ENCODE data around the gene TIMM22. TPM values are rescaled to one million over a fixed set of nuclear protein-coding genes. Genes with fewer than 3 reads are reported as not detected.

The TIMM22 gene
- total RNA-seq, 1 donor: 10.5 TPM

- Histone ChIP-seq H3K79me2 (ENCODE audit: insufficient read depth, low read length) (peaks cover 5% of the 10 kb centered on the region), H3K36me3 (ENCODE audit: insufficient read depth, low read length) (peaks cover 6% of the 10 kb centered on the region), H3K27me3 (ENCODE audit: insufficient read depth, low read length) (no peaks in the 10 kb centered on the region), H3K27ac (ENCODE audit: low read depth, low read length) (no peak overlapping the region), H3K4me2 (ENCODE audit: insufficient read depth, low read length) (no peak overlapping the region), H3K9me3 (ENCODE audit: low read depth, low read length) (no peaks in the 10 kb centered on the region), H3K4me1 (ENCODE audit: insufficient read depth, low read length) (no peaks in the 10 kb centered on the region), H3K4me3 (ENCODE audit: insufficient read depth, low read length) (no peak overlapping the region), H2AFZ (ENCODE audit: low read length) (no peak overlapping the region), H4K20me1 (ENCODE audit: insufficient read depth, low read length) (peaks cover 33% of the 10 kb centered on the region)
- DNase-seq (ENCODE audit: insufficient read length, low spot score, missing footprints): no peak
- no peak for TF ChIP-seq CTCF (IDR thresholded peaks at IDR 0.05; ENCODE audit: extremely low read depth, low read depth, low read length)
Measured at GRCh38 chr17:1037238-1037879, 40.4 kb downstream of the TIMM22 start.

GRCh38 chr17:1038459-1039122 is 41.7 kb downstream of the TIMM22 start:
- peaks cover 34% of the 10 kb centered on the region for H4K20me1 ChIP-seq (ENCODE audit: insufficient read depth, low read length)
- TF ChIP-seq CTCF (IDR thresholded peaks at IDR 0.05; ENCODE audit: extremely low read depth, low read depth, low read length): no peak

GRCh38 chr17:1039123-1039507 is 42.2 kb downstream of the TIMM22 start:
- Histone ChIP-seq H3K9me3 (ENCODE audit: low read depth, low read length) (no peaks in the 10 kb centered on the region), H3K36me3 (ENCODE audit: insufficient read depth, low read length) (peaks cover 13% of the 10 kb centered on the region), H3K4me3 (ENCODE audit: insufficient read depth, low read length) (no peak overlapping the region), H4K20me1 (ENCODE audit: insufficient read depth, low read length) (peaks cover 34% of the 10 kb centered on the region), H2AFZ (ENCODE audit: low read length) (no peak overlapping the region), H3K4me2 (ENCODE audit: insufficient read depth, low read length) (no peak overlapping the region), H3K79me2 (ENCODE audit: insufficient read depth, low read length) (peaks cover 12% of the 10 kb centered on the region), H3K27ac (ENCODE audit: low read depth, low read length) (no peak overlapping the region), H3K27me3 (ENCODE audit: insufficient read depth, low read length) (no peaks in the 10 kb centered on the region), H3K4me1 (ENCODE audit: insufficient read depth, low read length) (no peaks in the 10 kb centered on the region)
- DNase-seq (ENCODE audit: insufficient read length, low spot score, missing footprints): no peak
- TF ChIP-seq CTCF (IDR thresholded peaks at IDR 0.05; ENCODE audit: extremely low read depth, low read depth, low read length): no peak

More at GRCh38 chr17:1038459-1039122, 41.7 kb downstream of the TIMM22 start:
- H3K79me2 ChIP-seq (ENCODE audit: insufficient read depth, low read length): peaks cover 11% of the 10 kb centered on the region
- peaks cover 13% of the 10 kb centered on the region for H3K36me3 ChIP-seq (ENCODE audit: insufficient read depth, low read length)
- no peaks in the 10 kb centered on the region for H3K27me3 ChIP-seq (ENCODE audit: insufficient read depth, low read length)
- no peak overlapping the region for H3K27ac ChIP-seq (ENCODE audit: low read depth, low read length)
- no peaks in the 10 kb centered on the region for H3K9me3 ChIP-seq (ENCODE audit: low read depth, low read length)
- H3K4me1 ChIP-seq (ENCODE audit: insufficient read depth, low read length): no peaks in the 10 kb centered on the region
- no peak overlapping the region for H3K4me2 ChIP-seq (ENCODE audit: insufficient read depth, low read length)
- H3K4me3 ChIP-seq (ENCODE audit: insufficient read depth, low read length): no peak overlapping the region
- H2AFZ ChIP-seq (ENCODE audit: low read length): no peak overlapping the region
- DNase-seq (ENCODE audit: insufficient read length, low spot score, missing footprints): no peak

DNA sequence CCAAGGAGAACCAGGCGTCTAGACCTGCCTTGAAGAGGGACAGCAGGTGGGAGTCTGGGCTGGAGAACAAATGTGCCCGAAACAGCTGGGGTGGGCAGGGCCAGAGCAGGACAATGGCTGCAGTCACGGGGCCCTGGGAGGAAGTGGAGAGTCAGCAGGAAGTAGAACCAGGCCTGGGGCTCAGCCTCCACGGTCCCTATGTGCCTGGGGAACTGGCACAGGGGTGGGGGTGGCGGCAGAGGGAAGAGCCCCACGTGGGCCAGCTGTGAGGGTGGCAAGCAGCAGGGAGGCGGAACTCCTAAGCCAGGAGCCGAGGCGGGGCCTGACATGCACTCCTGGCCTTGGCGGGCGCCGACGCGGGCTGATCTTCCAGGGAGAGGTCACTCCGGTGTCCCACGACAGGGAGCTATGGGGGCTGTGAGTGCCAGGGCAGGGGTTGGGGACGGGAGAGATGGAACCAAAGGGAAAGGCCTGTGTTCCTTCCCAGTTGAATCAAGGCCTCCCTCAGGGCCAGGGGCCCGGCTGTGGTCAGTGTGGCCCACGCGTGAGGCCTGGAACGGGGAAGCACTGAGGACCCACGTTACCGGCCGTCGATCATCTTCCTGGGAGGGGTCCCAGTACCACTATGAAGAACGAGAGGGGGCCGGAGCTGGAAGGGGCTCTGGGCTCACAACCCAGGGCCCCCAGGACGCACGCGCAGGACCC is 42.7 kb downstream of the TIMM22 start:
- Histone ChIP-seq H3K79me2 (ENCODE audit: insufficient read depth, low read length) (peaks cover 12% of the 10 kb centered on the region), H3K9me3 (ENCODE audit: low read depth, low read length) (no peaks in the 10 kb centered on the region), H3K36me3 (ENCODE audit: insufficient read depth, low read length) (peaks cover 13% of the 10 kb centered on the region), H3K4me3 (ENCODE audit: insufficient read depth, low read length) (no peak overlapping the region), H3K27ac (ENCODE audit: low read depth, low read length) (no peak overlapping the region), H3K4me1 (ENCODE audit: insufficient read depth, low read length) (no peaks in the 10 kb centered on the region), H3K27me3 (ENCODE audit: insufficient read depth, low read length) (no peaks in the 10 kb centered on the region), H2AFZ (ENCODE audit: low read length) (no peak overlapping the region), H4K20me1 (ENCODE audit: insufficient read depth, low read length) (peaks cover 33% of the 10 kb centered on the region), H3K4me2 (ENCODE audit: insufficient read depth, low read length) (no peak overlapping the region)
- DNase-seq (ENCODE audit: insufficient read length, low spot score, missing footprints): no peak
- TF ChIP-seq CTCF (IDR thresholded peaks at IDR 0.05; ENCODE audit: extremely low read depth, low read depth, low read length): no peak
